Neural progenitor cell (in vitro differentiated cells): ENCODE measurements around the gene MKRN2.

Source experiments
- EZH2 ChIP-seq: fragments of 200-600 bp; sonication (generic); IDR thresholded peaks from 2 replicates; pipeline ENCODE4 v1.6.1; 2017; ENCODE audit warnings: antibody characterized with exemption, mild to moderate bottlenecking, moderate library complexity
- EZH2phosphoT487 ChIP-seq: fragments of 200-600 bp; sonication (generic); IDR thresholded peaks from 2 replicates; pipeline ENCODE4 v1.6.1; 2017; ENCODE audit warnings: antibody characterized with exemption
- TF ChIP-seq, protein P1 (sequence below): fragments of 200-600 bp; sonication (generic); IDR thresholded peaks from 2 replicates; pipeline ENCODE4 v1.5.1; 2017; ENCODE audit warnings: antibody characterized with exemption, mild to moderate bottlenecking

- TF ChIP-seq EZH2, result no peak
- TF ChIP-seq, protein P1, sequence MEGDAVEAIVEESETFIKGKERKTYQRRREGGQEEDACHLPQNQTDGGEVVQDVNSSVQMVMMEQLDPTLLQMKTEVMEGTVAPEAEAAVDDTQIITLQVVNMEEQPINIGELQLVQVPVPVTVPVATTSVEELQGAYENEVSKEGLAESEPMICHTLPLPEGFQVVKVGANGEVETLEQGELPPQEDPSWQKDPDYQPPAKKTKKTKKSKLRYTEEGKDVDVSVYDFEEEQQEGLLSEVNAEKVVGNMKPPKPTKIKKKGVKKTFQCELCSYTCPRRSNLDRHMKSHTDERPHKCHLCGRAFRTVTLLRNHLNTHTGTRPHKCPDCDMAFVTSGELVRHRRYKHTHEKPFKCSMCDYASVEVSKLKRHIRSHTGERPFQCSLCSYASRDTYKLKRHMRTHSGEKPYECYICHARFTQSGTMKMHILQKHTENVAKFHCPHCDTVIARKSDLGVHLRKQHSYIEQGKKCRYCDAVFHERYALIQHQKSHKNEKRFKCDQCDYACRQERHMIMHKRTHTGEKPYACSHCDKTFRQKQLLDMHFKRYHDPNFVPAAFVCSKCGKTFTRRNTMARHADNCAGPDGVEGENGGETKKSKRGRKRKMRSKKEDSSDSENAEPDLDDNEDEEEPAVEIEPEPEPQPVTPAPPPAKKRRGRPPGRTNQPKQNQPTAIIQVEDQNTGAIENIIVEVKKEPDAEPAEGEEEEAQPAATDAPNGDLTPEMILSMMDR, result no peak
- no peak for TF ChIP-seq EZH2phosphoT487
Measured at GRCh38 chr3:12627370-12627769, 70.5 kb downstream of the MKRN2 start.
